IMR-90 (cell line): ENCODE measurements around the gene DNAJC25.

ENCODE experiments used
- CTCF ChIP-seq: conservative IDR thresholded peaks from 2 replicates; pipeline ENCODE4 v1.5.1; 2012; ENCODE audit warnings: mild to moderate bottlenecking, low read depth, low read length, improper control_type of control experiment
- POLR2A ChIP-seq: IDR thresholded peaks from 2 replicates; pipeline ENCODE4 v1.6.1; 2012; ENCODE audit warnings: mild to moderate bottlenecking, low read depth, low read length
- RFX5 ChIP-seq: IDR thresholded peaks from 2 replicates; pipeline ENCODE4 v1.8.0; 2012; ENCODE audit warnings: low read depth, mild to moderate bottlenecking, low read length, moderate library complexity

- TF ChIP-seq POLR2A = peak; percentile 100
- TF ChIP-seq CTCF = no peak
- no peak for TF ChIP-seq RFX5
These were observed at the start of gene DNAJC25 for GRCh38 chr9:111631214-111631971.
